Ammon's horn (tissue), 1 donor: ENCODE results near the gene NEUROD1.

ENCODE experiments used
- DNase-seq: peaks from one replicate; pipeline ENCODE4 v3.0.0-alpha.2; 2016; ENCODE audit warnings: low spot score

NEUROD1 gene

GRCh38 chr2:181632733-181633401, 47.5 kb downstream of the NEUROD1 start:
- no peak for DNase-seq

DNA sequence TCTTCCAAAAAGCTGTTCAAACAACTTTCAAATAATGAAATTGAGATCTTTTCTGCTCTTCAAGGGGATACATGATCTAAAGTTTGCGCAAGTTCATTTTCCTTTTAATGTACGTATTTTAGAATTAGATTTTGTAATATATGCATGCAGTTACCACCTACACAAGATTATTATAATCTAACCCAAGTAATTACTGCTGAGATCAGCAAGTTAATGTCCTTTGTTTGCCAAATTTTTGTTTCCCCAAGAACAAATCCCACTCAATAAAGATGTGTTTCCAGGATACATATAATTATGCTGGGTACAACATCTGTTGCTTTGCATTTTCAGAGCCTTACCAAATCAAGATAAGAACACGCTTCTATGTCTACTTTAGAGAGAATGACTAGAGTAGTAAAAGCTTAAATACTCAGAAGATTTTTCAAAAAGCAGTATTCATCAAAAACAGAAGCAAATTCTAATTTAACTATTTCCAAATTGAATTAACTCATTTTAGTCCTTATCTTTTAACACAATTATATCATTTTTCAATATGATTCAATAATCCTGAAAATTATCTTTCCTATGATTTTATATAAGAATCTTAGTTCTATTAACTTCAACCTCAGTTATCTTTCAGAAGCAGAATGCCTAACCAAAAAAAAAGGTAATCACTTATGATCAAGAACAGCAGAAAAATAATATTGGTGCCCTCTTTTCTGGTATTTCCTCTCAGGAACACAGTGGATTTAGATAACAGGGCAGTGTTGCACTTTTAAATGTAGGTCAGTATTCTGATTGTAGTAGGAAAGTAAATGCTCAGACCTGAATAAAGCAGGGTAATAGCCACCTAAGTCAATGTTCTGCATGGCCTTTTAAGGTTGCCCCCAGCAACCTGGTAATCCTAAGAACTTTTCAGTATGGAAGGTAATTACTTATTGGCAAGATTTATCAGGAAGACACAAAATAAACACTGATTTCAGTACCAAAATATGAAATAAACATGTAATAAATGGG, 51.4 kb downstream of the NEUROD1 start:
- DNase-seq: peak; percentile 5

GRCh38 chr2:181627545-181627944, 52.8 kb downstream of the NEUROD1 start:
- DNase-seq: peak; percentile 19

GRCh38 chr2:181626671-181627070, 53.6 kb downstream of the NEUROD1 start:
- DNase-seq: no peak
